HFF-Myc (cell line): Measurements from ENCODE around the gene CTNNB1.
A peak's percentile ranks its signal among the peaks of the same experiment; 100 is the strongest.

ENCODE experiments used
- DNase-seq: peaks from one replicate; pipeline ENCODE4 v3.0.0-alpha.2; 2011; ENCODE audit warnings: low read depth; ENCODE audit errors: extremely low read depth
- H3K4me3 ChIP-seq: replicated peaks from 2 replicates; pipeline ENCODE4 v1.5.1; 2011; ENCODE audit warnings: low read depth, mild to moderate bottlenecking, control low read depth, low read length
- TF ChIP-seq, protein P1 (sequence below): IDR thresholded peaks from 2 replicates; pipeline ENCODE4 v1.5.1; 2012; ENCODE audit warnings: mild to moderate bottlenecking, low read depth, low read length, control low read depth; ENCODE audit errors: missing control alignments

The CTNNB1 gene

DNA sequence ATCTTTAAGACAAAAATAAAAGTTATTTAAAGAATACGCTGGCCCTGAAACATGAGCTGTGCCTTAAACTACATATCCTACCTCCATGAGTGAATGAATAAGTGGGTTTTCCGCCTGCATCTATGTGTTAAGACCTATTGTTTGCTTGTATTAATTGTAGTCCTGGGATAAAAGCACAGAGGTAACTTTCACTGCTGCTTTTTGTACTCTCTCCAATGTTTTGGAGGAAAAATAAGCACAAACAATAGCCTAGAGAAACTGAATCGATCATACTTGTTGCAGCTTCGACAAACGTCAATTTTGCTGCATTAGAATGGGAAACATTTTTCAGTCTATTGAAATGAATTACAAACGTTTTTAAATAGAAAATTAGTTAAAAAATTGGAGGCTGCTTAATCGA, 1.3 kb upstream of the CTNNB1 start:
- no peak for DNase-seq
- TF ChIP-seq, protein P1, sequence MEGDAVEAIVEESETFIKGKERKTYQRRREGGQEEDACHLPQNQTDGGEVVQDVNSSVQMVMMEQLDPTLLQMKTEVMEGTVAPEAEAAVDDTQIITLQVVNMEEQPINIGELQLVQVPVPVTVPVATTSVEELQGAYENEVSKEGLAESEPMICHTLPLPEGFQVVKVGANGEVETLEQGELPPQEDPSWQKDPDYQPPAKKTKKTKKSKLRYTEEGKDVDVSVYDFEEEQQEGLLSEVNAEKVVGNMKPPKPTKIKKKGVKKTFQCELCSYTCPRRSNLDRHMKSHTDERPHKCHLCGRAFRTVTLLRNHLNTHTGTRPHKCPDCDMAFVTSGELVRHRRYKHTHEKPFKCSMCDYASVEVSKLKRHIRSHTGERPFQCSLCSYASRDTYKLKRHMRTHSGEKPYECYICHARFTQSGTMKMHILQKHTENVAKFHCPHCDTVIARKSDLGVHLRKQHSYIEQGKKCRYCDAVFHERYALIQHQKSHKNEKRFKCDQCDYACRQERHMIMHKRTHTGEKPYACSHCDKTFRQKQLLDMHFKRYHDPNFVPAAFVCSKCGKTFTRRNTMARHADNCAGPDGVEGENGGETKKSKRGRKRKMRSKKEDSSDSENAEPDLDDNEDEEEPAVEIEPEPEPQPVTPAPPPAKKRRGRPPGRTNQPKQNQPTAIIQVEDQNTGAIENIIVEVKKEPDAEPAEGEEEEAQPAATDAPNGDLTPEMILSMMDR: no peak
- no peak overlapping the region for H3K4me3 ChIP-seq

DNA sequence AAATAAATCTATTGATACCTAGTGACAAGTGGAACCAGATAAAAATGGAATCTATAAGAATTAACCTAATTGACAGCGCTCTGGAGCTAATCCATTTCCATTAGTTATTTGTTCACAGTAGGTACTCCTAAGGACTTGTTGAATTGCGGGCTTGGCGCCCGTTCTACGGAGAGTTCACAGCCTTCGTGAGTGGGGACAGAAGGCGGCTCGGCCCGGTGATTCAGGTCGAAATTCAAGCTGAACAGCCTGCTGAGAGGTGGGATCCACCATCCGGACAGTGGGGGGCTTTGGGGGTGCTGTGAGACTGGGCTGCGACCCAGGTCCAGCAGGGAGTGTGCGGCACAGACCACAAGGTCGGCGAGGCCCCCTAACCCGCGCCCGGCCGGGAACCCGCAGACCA, 779 bp upstream of the CTNNB1 start:
- DNase-seq: no peak
- TF ChIP-seq, protein P1: no peak

DNA sequence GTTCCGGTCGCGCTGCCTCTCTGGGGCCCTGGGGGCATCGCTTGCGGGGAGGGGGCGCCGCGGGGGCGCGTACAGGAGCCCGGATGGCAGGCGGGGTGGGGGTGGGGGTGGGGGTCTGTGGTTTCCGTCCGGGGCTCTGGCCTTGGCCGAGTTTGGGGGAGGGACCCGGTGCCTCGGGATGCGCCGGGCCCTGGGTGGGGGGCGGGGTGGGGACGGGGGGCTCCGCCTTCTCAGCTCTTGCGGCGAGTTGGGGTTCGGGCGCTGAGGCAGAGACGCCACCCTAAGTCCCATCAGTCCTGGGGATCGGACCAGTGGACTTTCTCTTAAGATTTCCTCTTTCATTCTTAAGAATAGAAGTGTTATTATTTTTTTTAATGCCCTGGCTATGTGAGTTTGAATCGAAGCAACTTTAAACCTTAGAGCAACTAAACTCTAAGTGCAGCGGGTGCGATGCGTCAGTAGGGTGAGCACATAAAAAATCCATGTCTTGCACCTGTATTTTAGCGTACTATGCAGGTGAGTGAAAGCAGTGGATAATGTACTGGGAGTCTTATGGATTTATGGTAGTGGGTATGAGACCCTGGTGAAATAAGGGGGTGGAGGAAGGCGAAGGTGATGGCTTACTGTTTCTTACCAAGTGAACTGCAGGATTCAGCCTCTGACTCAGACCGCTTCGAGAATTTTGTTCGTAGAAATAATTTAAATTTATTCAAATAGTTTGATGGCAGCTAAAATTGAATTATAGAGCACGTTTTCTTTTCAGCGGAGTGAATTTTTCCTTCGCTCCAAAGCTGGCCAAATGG, 762 bp downstream of the CTNNB1 start:
- peak overlapping the region; percentile 52 for H3K4me3 ChIP-seq
- no peak for DNase-seq
- TF ChIP-seq, protein P1: no peak

More for the DNA sequence above, 779 bp upstream of the CTNNB1 start:
- peak overlapping the region; percentile 52 for H3K4me3 ChIP-seq

DNA sequence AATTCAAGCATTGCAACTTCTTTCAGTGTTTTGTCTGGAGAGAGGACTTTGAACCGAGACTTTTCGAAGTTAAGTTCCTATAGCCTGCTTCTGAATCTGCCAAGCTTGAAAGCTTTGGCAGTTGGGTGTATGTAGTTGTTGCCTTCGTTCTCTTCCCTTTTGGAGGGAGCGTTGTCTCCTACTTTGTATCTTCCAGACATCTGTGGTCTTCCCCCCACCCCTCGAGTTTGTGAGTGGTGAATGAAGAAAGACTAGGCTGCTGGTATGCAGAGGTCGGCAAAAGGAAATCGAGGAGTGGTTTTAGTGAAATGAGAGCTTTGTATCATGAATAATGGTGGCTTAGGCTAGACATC, 1.3 kb downstream of the CTNNB1 start:
- H3K4me3 ChIP-seq: peak overlapping the region; percentile 52
- no peak for DNase-seq
- TF ChIP-seq, protein P1: no peak

DNA sequence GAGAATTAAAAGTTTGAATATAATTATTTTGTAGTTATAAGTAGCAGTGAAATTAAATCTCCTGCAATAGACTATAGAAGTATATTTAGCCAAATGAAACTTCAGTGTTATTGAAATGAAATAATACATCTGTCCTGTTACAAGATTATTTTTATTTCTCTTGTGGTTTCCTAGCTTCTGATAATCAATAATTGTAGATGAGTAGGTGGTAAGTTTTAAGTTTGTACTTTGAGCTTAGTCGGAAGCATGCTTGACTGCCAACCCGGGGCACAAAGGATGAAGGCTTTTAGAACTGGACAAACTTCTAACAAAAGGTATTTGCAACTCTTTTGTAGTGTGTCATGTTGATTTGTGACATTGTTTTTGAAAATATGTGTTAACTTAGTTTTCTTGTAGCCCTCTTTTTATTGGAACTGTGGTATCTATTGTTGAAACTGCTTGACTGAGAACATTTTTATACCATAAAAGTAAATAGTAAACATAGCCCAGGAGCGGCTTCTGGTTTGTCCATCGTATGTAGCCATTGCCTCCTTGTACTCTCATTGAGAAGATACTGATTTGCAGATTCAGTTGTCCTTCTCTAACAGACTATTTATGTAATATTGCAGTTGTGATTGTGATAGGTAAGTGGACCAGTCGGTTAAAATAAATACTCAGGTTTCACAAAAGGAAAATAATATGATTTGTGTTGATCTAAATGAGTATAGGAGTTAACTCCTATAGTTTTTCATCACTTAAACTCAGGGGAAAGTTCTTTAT, 2.9 kb downstream of the CTNNB1 start:
- TF ChIP-seq, protein P1: no peak
- no peak for DNase-seq
- H3K4me3 ChIP-seq: peak overlapping the region; percentile 52

DNA sequence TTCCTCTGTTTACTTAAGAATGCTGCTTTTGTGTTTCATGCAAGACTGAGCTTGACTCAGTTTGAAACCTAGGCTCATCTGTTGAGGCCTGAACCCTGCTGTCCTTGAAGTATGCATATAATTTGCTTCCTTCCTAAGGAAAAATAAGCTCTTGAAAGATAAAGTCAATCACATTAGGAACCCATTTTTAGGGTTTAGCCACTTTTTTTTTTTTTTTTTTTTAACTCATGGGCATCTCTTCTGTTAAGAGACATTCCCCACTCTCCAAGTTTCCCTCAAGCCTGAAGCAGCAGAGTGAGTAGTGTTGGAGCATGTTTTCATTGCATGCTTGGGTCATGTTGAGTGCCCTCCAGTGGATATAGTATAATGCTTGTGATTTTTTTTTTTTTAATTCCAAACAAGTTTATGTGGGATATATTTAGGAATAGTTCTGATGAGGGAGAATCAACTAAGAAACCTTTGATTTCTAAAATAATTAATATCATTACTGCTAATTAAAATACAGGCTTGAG, 3.6 kb downstream of the CTNNB1 start:
- TF ChIP-seq, protein P1: no peak
- DNase-seq: no peak
- peak overlapping the region; percentile 16; the same call in 1 of the 2 replicates for H3K4me3 ChIP-seq
